COR-L47 (cell line): ENCODE data around the gene MAML2.

Experiments used
- DNase-seq: peaks from one replicate; lab custom pipeline; 2025; lab: John Stamatoyannopoulos, UW

Gene MAML2

GRCh38 chr11:96098511-96099241 lies 244.3 kb downstream of the MAML2 start:
- DNase-seq, result no peak

GRCh38 chr11:96097844-96098421 lies 245.1 kb downstream of the MAML2 start:
- no peak for DNase-seq

GRCh38 chr11:96096360-96096759 lies 246.6 kb downstream of the MAML2 start:
- no peak for DNase-seq

- DNase-seq, result no peak
These were observed 247.1 kb downstream of the MAML2 start for GRCh38 chr11:96095884-96096303.

- DNase-seq, result no peak
These were observed 248.8 kb downstream of the MAML2 start for GRCh38 chr11:96094156-96094555.

- no peak for DNase-seq
These were observed 250.5 kb downstream of the MAML2 start for GRCh38 chr11:96092511-96092910.

- no peak for DNase-seq
These were observed 251.5 kb downstream of the MAML2 start for GRCh38 chr11:96091476-96091875.

GRCh38 chr11:96090711-96091110 lies 252.3 kb downstream of the MAML2 start:
- no peak for DNase-seq

GRCh38 chr11:96088914-96089313 lies 254.1 kb downstream of the MAML2 start:
- DNase-seq, result no peak

- no peak for DNase-seq
These were observed 256.9 kb downstream of the MAML2 start for GRCh38 chr11:96086111-96086510.

- no peak for DNase-seq
These were observed 257.6 kb downstream of the MAML2 start for GRCh38 chr11:96085319-96085930.

GRCh38 chr11:96084610-96085318 lies 258.2 kb downstream of the MAML2 start:
- DNase-seq, result no peak

- no peak for DNase-seq
These were observed 260.1 kb downstream of the MAML2 start for GRCh38 chr11:96082936-96083335.

GRCh38 chr11:96082002-96082899 lies 260.7 kb downstream of the MAML2 start:
- no peak for DNase-seq

- DNase-seq, result no peak
These were observed 261.4 kb downstream of the MAML2 start for GRCh38 chr11:96081561-96081960.

- DNase-seq, result no peak
These were observed 263.3 kb downstream of the MAML2 start for GRCh38 chr11:96079691-96080090.

- DNase-seq, result no peak
These were observed 267.4 kb downstream of the MAML2 start for GRCh38 chr11:96075532-96075959.

- DNase-seq, result no peak
These were observed 268.3 kb downstream of the MAML2 start for GRCh38 chr11:96074551-96075310.

- DNase-seq, result no peak
These were observed 269.5 kb downstream of the MAML2 start for GRCh38 chr11:96073536-96073935.

- DNase-seq, result no peak
These were observed 270.4 kb downstream of the MAML2 start for GRCh38 chr11:96072592-96072991.

- DNase-seq, result no peak
These were observed 272.5 kb downstream of the MAML2 start for GRCh38 chr11:96070453-96070852.
